HEK293 (cell line): ENCODE data around the gene CYP27A1.

ENCODE experiments used
- CTCF ChIA-PET: fragments of 350-600 bp; formaldehyde crosslinking; extraction: SDS; loops from one replicate; lab custom pipeline; 2021; ENCODE audit warnings: antibody characterized with exemption; lab: Yijun Ruan, JAX
- POLR2A ChIA-PET: fragments of 300-600 bp; formaldehyde crosslinking; extraction: SDS; loops from one replicate; lab custom pipeline; 2020; ENCODE audit warnings: antibody characterized with exemption, inconsistent platforms; lab: Yijun Ruan, JAX
- H3K27ac ChIP-seq: fragments of 200-500 bp; sonication (Bioruptor generic); 2 replicates; pipeline ENCODE4 v1.5.1; 2014; ENCODE audit warnings: low read depth, low read length, control low read depth, inconsistent platforms; ENCODE audit errors: extremely low read depth
- H3K36me3 ChIP-seq, 2 experiments: fragments of 200-500 bp in 1 of 2; sonication (Bioruptor generic) in 1 of 2; 1 replicate in 1 of 2; 2 replicates in 1 of 2; pipeline ENCODE4 v1.5.1; 2014 to 2017; ENCODE audit warnings: inconsistent platforms in 2 of 2, low read length in 2 of 2; ENCODE audit not compliant: control insufficient read depth in 2 of 2, insufficient read depth in 1 of 2
- H3K4me1 ChIP-seq: fragments of 200-500 bp; sonication (Bioruptor generic); 2 replicates; pipeline ENCODE4 v1.5.1; 2014; ENCODE audit warnings: mild to moderate bottlenecking, low read length, inconsistent platforms; ENCODE audit not compliant: control insufficient read depth, insufficient read depth
- H3K4me3 ChIP-seq: 2 replicates; pipeline ENCODE4 v1.5.1; 2011; ENCODE audit warnings: low read depth, mild to moderate bottlenecking, control low read depth, low read length, moderate library complexity
- H3K9me3 ChIP-seq: fragments of 200-500 bp; sonication (Bioruptor generic); 2 replicates; pipeline ENCODE4 v1.5.1; 2014; ENCODE audit warnings: low read depth, low read length, inconsistent platforms; ENCODE audit not compliant: control insufficient read depth, insufficient read depth
- ATF2 ChIP-seq: fragments of 450-650 bp; formaldehyde crosslinking; IDR thresholded peaks from 2 replicates; pipeline ENCODE4 v1.5.1; 2016; ENCODE audit warnings: missing biosample characterization, missing genetic modification characterization, low read depth
- KLF17 ChIP-seq: fragments of 450-650 bp; formaldehyde crosslinking; IDR thresholded peaks from 2 replicates; pipeline ENCODE4 v1.5.1; 2016; ENCODE audit warnings: missing biosample characterization, missing genetic modification characterization
- MYNN ChIP-seq: fragments of 450-650 bp; formaldehyde crosslinking; IDR thresholded peaks from 2 replicates; pipeline ENCODE4 v1.5.1; 2016; ENCODE audit warnings: missing biosample characterization, missing genetic modification characterization, borderline replicate concordance
- PRDM10 ChIP-seq: fragments of 450-650 bp; formaldehyde crosslinking; IDR thresholded peaks from 2 replicates; pipeline ENCODE4 v1.5.1; 2016; ENCODE audit warnings: missing biosample characterization, missing genetic modification characterization
- SALL2 ChIP-seq: fragments of 450-650 bp; formaldehyde crosslinking; IDR thresholded peaks from 2 replicates; pipeline ENCODE4 v1.5.0; 2017; ENCODE audit warnings: missing biosample characterization, mild to moderate bottlenecking, missing genetic modification characterization, borderline replicate concordance
- ZBTB1 ChIP-seq: fragments of 450-650 bp; formaldehyde crosslinking; IDR thresholded peaks from 2 replicates; pipeline ENCODE4 v1.5.1; 2016; ENCODE audit warnings: missing biosample characterization, missing genetic modification characterization
- ZBTB11 ChIP-seq: fragments of 450-650 bp; formaldehyde crosslinking; conservative IDR thresholded peaks from 2 replicates; pipeline ENCODE4 v1.5.1; 2016; ENCODE audit warnings: low read depth, missing biosample characterization, missing genetic modification characterization
- ZBTB17 ChIP-seq: fragments of 450-650 bp; formaldehyde crosslinking; IDR thresholded peaks from 2 replicates; pipeline ENCODE4 v1.5.1; 2016; ENCODE audit warnings: missing biosample characterization, missing genetic modification characterization
- ZBTB7A ChIP-seq: fragments of 450-650 bp; formaldehyde crosslinking; IDR thresholded peaks from 2 replicates; pipeline ENCODE4 v1.5.1; 2016; ENCODE audit warnings: low read depth, missing biosample characterization, missing genetic modification characterization
- ZBTB8A ChIP-seq: fragments of 450-650 bp; formaldehyde crosslinking; IDR thresholded peaks from 2 replicates; pipeline ENCODE4 v1.5.1; 2016; ENCODE audit warnings: missing biosample characterization, missing genetic modification characterization
- ZNF140 ChIP-seq: fragments of 450-650 bp; formaldehyde crosslinking; IDR thresholded peaks from 2 replicates; pipeline ENCODE4 v1.5.1; 2016; ENCODE audit warnings: missing biosample characterization, missing genetic modification characterization
- ZNF169 ChIP-seq: fragments of 450-650 bp; formaldehyde crosslinking; IDR thresholded peaks from 2 replicates; pipeline ENCODE4 v1.5.1; 2016; ENCODE audit warnings: missing biosample characterization, missing genetic modification characterization
- ZNF37A ChIP-seq: fragments of 450-650 bp; IDR thresholded peaks from 2 replicates; pipeline ENCODE4 v1.5.1; 2018; ENCODE audit warnings: missing biosample characterization, missing genetic modification characterization
- ZNF398 ChIP-seq: fragments of 450-650 bp; formaldehyde crosslinking; IDR thresholded peaks from 2 replicates; pipeline ENCODE4 v1.5.1; 2017; ENCODE audit warnings: missing biosample characterization, missing genetic modification characterization
- ZNF433 ChIP-seq: fragments of 450-650 bp; formaldehyde crosslinking; IDR thresholded peaks from 2 replicates; pipeline ENCODE4 v1.5.1; 2016; ENCODE audit warnings: missing biosample characterization, missing genetic modification characterization, low read depth
- ZNF510 ChIP-seq: fragments of 450-650 bp; formaldehyde crosslinking; IDR thresholded peaks from 2 replicates; pipeline ENCODE4 v1.5.1; 2018; ENCODE audit warnings: mild to moderate bottlenecking, missing genetic modification characterization, missing biosample characterization; ENCODE audit not compliant: insufficient replicate concordance
- ZNF544 ChIP-seq: fragments of 450-650 bp; formaldehyde crosslinking; IDR thresholded peaks from 2 replicates; pipeline ENCODE4 v1.5.0; 2017; ENCODE audit warnings: missing biosample characterization, missing genetic modification characterization
- ZNF561 ChIP-seq: fragments of 450-650 bp; IDR thresholded peaks from 2 replicates; pipeline ENCODE4 v1.5.1; 2018; ENCODE audit warnings: missing biosample characterization, missing genetic modification characterization, borderline replicate concordance
- ZNF585B ChIP-seq: fragments of 450-650 bp; formaldehyde crosslinking; IDR thresholded peaks from 2 replicates; pipeline ENCODE4 v1.5.1; 2016; ENCODE audit warnings: missing biosample characterization, missing genetic modification characterization
- ZNF621 ChIP-seq: fragments of 450-650 bp; formaldehyde crosslinking; IDR thresholded peaks from 2 replicates; pipeline ENCODE4 v1.5.1; 2017; ENCODE audit warnings: missing biosample characterization, missing genetic modification characterization
- ZNF639 ChIP-seq: fragments of 450-650 bp; formaldehyde crosslinking; IDR thresholded peaks from 2 replicates; pipeline ENCODE4 v1.5.1; 2016; ENCODE audit warnings: missing biosample characterization, missing genetic modification characterization
- ZNF670 ChIP-seq: fragments of 450-650 bp; formaldehyde crosslinking; IDR thresholded peaks from 2 replicates; pipeline ENCODE4 v1.5.1; 2016; ENCODE audit warnings: missing biosample characterization, missing genetic modification characterization, low read depth
- ZNF701 ChIP-seq: fragments of 450-650 bp; formaldehyde crosslinking; IDR thresholded peaks from 2 replicates; pipeline ENCODE4 v1.5.1; 2016; ENCODE audit warnings: missing biosample characterization, missing genetic modification characterization
- ZNF768 ChIP-seq: fragments of 450-650 bp; formaldehyde crosslinking; IDR thresholded peaks from 2 replicates; pipeline ENCODE4 v1.5.1; 2018; ENCODE audit warnings: missing biosample characterization, mild to moderate bottlenecking, missing genetic modification characterization
- ZXDB ChIP-seq: fragments of 450-650 bp; formaldehyde crosslinking; IDR thresholded peaks from 2 replicates; pipeline ENCODE4 v1.5.1; 2016; ENCODE audit warnings: missing biosample characterization, missing genetic modification characterization

The CYP27A1 gene

GRCh38 chr2:218802386-218802994, 20.5 kb downstream of the CYP27A1 start:
- POLR2A ChIA-PET = no interaction called here

GRCh38 chr2:218804817-218805216, 22.9 kb downstream of the CYP27A1 start:
- Histone ChIP-seq H3K4me1 (peaks cover 22% of the 10 kb centered on the region), H3K27ac (no peak overlapping the region), H3K36me3 (no peaks in the 10 kb centered on the region), H3K9me3 (no peaks in the 10 kb centered on the region), H3K4me3 (no peak overlapping the region)
- CTCF ChIA-PET = no interaction called here
- POLR2A ChIA-PET = no interaction called here
- no peak for TF ChIP-seq KLF17 (tag by site-specific recombination)
- no peak for TF ChIP-seq ZBTB7A (tag by site-specific recombination)
- no peak for TF ChIP-seq MYNN (tag by site-specific recombination)
- TF ChIP-seq ZNF561 (tag by site-specific recombination) = no peak
- no peak for TF ChIP-seq PRDM10 (tag by site-specific recombination)
- no peak for TF ChIP-seq ZNF544 (tag by site-specific recombination)
- TF ChIP-seq ZNF169 (tag by site-specific recombination) = no peak
- TF ChIP-seq ZNF510 = no peak
- no peak for TF ChIP-seq ZBTB17 (tag by site-specific recombination)
- no peak for TF ChIP-seq ZBTB8A (tag by site-specific recombination)
- no peak for TF ChIP-seq ZNF585B (tag by site-specific recombination)
- TF ChIP-seq ZNF639 (tag by site-specific recombination) = no peak
- no peak for TF ChIP-seq ZBTB1
- TF ChIP-seq ZNF701 (tag by site-specific recombination) = no peak
- TF ChIP-seq ZNF398 (tag by site-specific recombination) = no peak
- TF ChIP-seq SALL2 = no peak
- TF ChIP-seq ZNF621 (tag by site-specific recombination) = no peak
- no peak for TF ChIP-seq ZBTB11 (tag by site-specific recombination)
- no peak for TF ChIP-seq ATF2 (tag by site-specific recombination)

More at GRCh38 chr2:218802386-218802994, 20.5 kb downstream of the CYP27A1 start:
- TF ChIP-seq ZNF140 (tag by site-specific recombination) (no peak), ZNF768 (tag by site-specific recombination) (no peak), ZNF37A (tag by site-specific recombination) (no peak), ZXDB (tag by site-specific recombination) (no peak), MYNN (tag by site-specific recombination) (no peak), ZNF433 (tag by site-specific recombination) (no peak), ZNF670 (no peak)
- H3K4me1 ChIP-seq = peaks cover 28% of the 10 kb centered on the region
- CTCF ChIA-PET = interaction anchor here (0.7 kb wide), 1 partner anchor 492 kb away, joined by 3 read pairs; no protein-coding TSS in a partner anchor
- H3K4me3 ChIP-seq = no peak overlapping the region
- H3K36me3 ChIP-seq = no peaks in the 10 kb centered on the region
- H3K9me3 ChIP-seq = no peaks in the 10 kb centered on the region
- H3K27ac ChIP-seq = no peak overlapping the region
